Thyroid gland (tissue), 4 donors: Measurements from ENCODE around the gene CELF4. TPM values are rescaled to one million over a fixed set of nuclear protein-coding genes. Genes with fewer than 3 reads are reported as not detected.

Source experiments
- DNase-seq, 2 donors: peaks; one replicate each; pipeline ENCODE4 v3.0.0-alpha.2; 2019
- H3K27ac ChIP-seq, 3 donors: fragments of 200-600 bp; sonication (generic); 1 replicate in 2 of 3; 2 replicates in 1 of 3; pipeline ENCODE4 v1.5.1; 2016 to 2019; ENCODE audit warnings: mild to moderate bottlenecking in 1 of 3, moderate library complexity in 1 of 3
- H3K27me3 ChIP-seq: fragments of 200-600 bp; sonication (generic); one replicate; pipeline ENCODE4 v1.5.1; 2019
- H3K36me3 ChIP-seq, 2 donors: fragments of 200-600 bp; sonication (generic); one replicate each; pipeline ENCODE4 v1.5.1; 2016 to 2019
- H3K4me1 ChIP-seq, 2 donors: fragments of 200-600 bp; sonication (generic); one replicate each; pipeline ENCODE4 v1.5.1; 2017 to 2019
- H3K4me3 ChIP-seq, 3 donors: fragments of 200-600 bp; sonication (generic); replicated peaks in 1 of 3; 1 replicate in 2 of 3; 2 replicates in 1 of 3; pipeline ENCODE4 v1.5.1; 2016; ENCODE audit warnings: mild to moderate bottlenecking in 1 of 3
- H3K9me3 ChIP-seq: fragments of 200-600 bp; sonication (generic); one replicate; pipeline ENCODE4 v1.5.1; 2017
- POLR2A ChIP-seq, 2 donors: fragments of 450-650 bp; IDR thresholded peaks; one replicate each; pipeline ENCODE4 v1.6.1; 2017; ENCODE audit warnings: antibody characterized with exemption in 2 of 2, mild to moderate bottlenecking in 2 of 2, moderate library complexity in 1 of 2
- WGBS, 2 donors: methylation state at CpG; one replicate each; pipeline ENCODE4 v1.1.5; 2017; 5-methylcytosine and 5-hydroxymethylcytosine counted together
- intact Hi-C: fragments of 100-400 bp; cut with DNase I; formaldehyde crosslinking; loops from one replicate; pipeline ENCODE4 v1.15.1; 2023
- total RNA-seq, 4 donors: library from RNA; depleted of rRNA; stranded (reverse); fragments of >200 nt; gene quantifications; one replicate each; pipeline ENCODE4 v1.2.3, GENCODE V29; 2016
- TF ChIP-seq, protein P1 (sequence below), 6 experiments: fragments of 200-600 bp in 3 of 6; fragments of 450-650 bp in 3 of 6; sonication (generic) in 3 of 6; IDR thresholded peaks; one replicate each; pipeline ENCODE4 v1.5.1; 2016 to 2019; ENCODE audit warnings: antibody characterized with exemption in 6 of 6, mild to moderate bottlenecking in 2 of 6, inconsistent platforms in 1 of 6, moderate library complexity in 1 of 6

The CELF4 gene
- total RNA-seq, 4 donors from 2014 or later: 4.3 TPM; not detected in 3

DNA sequence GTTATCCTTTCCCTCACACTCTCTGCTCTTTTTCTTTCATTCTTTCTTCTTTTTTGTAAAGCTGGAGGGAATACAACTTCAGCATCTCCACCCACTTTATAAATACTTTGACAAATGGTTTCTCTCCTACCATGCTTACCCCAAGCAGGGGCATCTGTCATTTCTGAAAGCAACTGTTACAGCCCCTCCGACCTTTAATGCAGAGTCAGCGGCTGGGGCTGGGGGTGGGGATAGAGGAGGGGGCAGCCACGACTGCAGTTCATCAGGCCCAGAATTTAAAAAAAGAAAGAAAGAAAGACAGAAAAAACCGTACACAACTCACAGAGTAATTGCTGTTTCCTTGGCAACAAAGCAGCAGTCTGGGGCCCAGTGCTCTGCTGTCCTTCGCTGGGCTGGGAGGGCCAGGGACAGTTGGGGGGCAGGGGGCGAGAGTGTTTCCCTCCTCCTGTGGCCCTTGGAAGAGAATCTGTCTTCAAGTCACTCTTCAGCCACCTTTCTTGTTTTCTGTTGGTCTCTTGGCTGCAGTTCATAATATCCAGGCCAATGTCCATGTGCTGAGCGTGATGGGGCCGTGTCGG is 53.8 kb downstream of the CELF4 start:
- no peaks in the 10 kb centered on the region for H3K4me1 ChIP-seq
- no peak overlapping the region for H3K4me3 ChIP-seq
- H3K27ac ChIP-seq: no peak overlapping the region
- no peaks in the 10 kb centered on the region for H3K36me3 ChIP-seq
- no peaks in the 10 kb centered on the region for H3K27me3 ChIP-seq
- TF ChIP-seq POLR2A (IDR thresholded peaks at IDR 0.05): no peak
- TF ChIP-seq, protein P1, sequence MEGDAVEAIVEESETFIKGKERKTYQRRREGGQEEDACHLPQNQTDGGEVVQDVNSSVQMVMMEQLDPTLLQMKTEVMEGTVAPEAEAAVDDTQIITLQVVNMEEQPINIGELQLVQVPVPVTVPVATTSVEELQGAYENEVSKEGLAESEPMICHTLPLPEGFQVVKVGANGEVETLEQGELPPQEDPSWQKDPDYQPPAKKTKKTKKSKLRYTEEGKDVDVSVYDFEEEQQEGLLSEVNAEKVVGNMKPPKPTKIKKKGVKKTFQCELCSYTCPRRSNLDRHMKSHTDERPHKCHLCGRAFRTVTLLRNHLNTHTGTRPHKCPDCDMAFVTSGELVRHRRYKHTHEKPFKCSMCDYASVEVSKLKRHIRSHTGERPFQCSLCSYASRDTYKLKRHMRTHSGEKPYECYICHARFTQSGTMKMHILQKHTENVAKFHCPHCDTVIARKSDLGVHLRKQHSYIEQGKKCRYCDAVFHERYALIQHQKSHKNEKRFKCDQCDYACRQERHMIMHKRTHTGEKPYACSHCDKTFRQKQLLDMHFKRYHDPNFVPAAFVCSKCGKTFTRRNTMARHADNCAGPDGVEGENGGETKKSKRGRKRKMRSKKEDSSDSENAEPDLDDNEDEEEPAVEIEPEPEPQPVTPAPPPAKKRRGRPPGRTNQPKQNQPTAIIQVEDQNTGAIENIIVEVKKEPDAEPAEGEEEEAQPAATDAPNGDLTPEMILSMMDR (IDR thresholded peaks at IDR 0.05): no peak
- DNase-seq: no peak
- 60 to 69% methylated on average over 9 of the region's 9 CpGs for WGBS, 2 donors
- intact Hi-C loops: no loop called here
- no peaks in the 10 kb centered on the region for H3K9me3 ChIP-seq

DNA sequence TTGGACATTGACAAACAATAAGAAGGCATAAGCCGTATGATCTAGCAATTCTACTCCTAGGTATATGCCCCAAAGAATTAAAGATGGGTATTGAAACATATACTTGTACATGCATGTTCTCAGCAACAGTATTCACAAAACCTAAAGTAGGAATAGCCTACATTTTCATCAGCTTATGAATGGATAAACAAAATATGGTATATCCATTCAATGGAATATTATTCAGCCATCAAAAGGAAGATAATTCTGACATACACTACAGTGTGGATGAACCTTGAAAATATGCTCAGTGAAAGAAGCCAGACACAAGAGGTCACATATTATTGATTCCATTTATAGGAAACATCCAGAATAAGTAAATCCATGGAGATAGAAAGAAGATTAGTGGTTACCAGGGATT is 56.0 kb downstream of the CELF4 start:
- intact Hi-C loops: no loop called here
- TF ChIP-seq, protein P1 (IDR thresholded peaks at IDR 0.05): no peak
- TF ChIP-seq POLR2A (IDR thresholded peaks at IDR 0.05): no peak
- WGBS, 2 donors: 81 to 96% methylated on average over 1 of the region's 1 CpG
- no peaks in the 10 kb centered on the region for H3K4me1 ChIP-seq
- no peaks in the 10 kb centered on the region for H3K36me3 ChIP-seq
- no peak overlapping the region for H3K4me3 ChIP-seq
- DNase-seq: no peak
- no peaks in the 10 kb centered on the region for H3K9me3 ChIP-seq
- no peaks in the 10 kb centered on the region for H3K27me3 ChIP-seq
- H3K27ac ChIP-seq: no peak overlapping the region

DNA sequence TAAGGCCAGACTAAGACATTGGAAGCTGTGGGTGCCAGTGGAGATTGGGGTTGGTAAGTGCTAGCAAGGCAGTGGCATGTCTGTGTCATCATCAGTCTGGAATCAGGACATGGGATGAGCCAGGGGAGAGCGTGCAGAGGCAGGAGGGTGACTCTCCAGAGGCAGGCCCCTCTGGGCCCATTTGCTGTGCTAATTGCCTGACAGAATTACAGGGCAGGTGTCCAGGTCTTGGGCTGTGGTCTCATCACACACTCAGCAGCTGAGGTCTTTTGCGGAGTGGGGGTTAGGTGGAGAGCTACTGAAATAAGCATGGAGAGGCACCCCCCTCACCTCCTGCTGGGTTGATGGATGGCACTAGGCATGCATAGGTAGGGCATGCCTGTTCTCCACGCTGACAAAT is 57.4 kb downstream of the CELF4 start:
- intact Hi-C loops: no loop called here
- H3K27ac ChIP-seq: no peak overlapping the region
- H3K9me3 ChIP-seq: no peaks in the 10 kb centered on the region
- no peaks in the 10 kb centered on the region for H3K4me1 ChIP-seq
- H3K36me3 ChIP-seq: no peaks in the 10 kb centered on the region
- 72 to 79% methylated on average over 2 to 3 of the region's 3 CpGs for WGBS, 2 donors
- TF ChIP-seq, protein P1 (IDR thresholded peaks at IDR 0.05): no peak
- no peak for TF ChIP-seq POLR2A (IDR thresholded peaks at IDR 0.05)
- no peak for DNase-seq
- no peaks in the 10 kb centered on the region for H3K27me3 ChIP-seq
- H3K4me3 ChIP-seq: no peak overlapping the region

DNA sequence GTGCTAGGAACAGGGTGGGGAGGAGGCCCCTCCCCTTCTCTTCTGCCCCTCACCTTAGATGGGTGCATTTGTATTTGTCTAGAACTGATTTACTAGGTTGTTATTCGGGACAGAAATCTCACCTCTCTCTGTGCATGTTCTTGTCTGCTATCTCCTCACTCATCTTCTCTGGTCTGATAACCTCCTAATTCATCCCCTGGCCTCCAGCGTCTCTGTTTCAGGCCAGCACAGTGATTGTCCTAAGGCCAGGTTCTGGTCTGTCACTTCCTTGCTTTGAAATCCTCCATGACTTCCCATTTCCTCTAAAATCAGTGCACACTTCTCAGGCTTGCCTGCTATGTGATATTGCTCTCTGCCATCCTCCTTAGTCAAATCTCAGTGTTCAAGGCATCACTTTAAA is 58.4 kb downstream of the CELF4 start:
- no peak overlapping the region for H3K27ac ChIP-seq
- no peak for DNase-seq
- TF ChIP-seq, protein P1 (IDR thresholded peaks at IDR 0.05): no peak
- no peak for TF ChIP-seq POLR2A (IDR thresholded peaks at IDR 0.05)
- no peaks in the 10 kb centered on the region for H3K9me3 ChIP-seq
- no peaks in the 10 kb centered on the region for H3K36me3 ChIP-seq
- H3K27me3 ChIP-seq: no peaks in the 10 kb centered on the region
- H3K4me3 ChIP-seq: no peak overlapping the region
- H3K4me1 ChIP-seq: no peaks in the 10 kb centered on the region
- intact Hi-C loops: no loop called here
- WGBS, 2 donors: 55 to 73% methylated on average over 2 of the region's 2 CpGs

DNA sequence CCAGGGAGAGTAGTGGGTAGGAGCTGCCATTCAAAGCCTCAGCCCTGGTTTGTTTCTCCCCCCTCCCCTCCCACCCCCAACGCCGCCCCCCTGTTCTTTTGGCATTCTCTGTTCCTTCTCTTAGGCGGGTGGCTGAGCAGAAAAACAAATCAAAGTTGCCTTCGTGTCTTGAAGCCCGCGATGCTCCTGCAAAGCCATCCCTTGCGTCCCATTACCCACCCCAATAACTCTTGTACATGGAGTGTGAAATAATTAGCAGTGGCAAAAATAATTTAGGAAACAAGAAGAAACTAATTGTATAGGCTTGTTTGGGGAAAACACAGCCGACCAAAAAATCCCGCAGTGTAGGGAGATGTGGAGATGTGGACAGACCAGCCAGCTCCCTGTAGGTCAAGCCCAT is 59.6 kb downstream of the CELF4 start:
- Histone ChIP-seq H3K27me3 (no peaks in the 10 kb centered on the region), H3K27ac (no peak overlapping the region), H3K36me3 (no peaks in the 10 kb centered on the region), H3K4me1 (no peaks in the 10 kb centered on the region), H3K9me3 (no peaks in the 10 kb centered on the region), H3K4me3 (no peak overlapping the region)
- 84 to 92% methylated on average over 9 of the region's 9 CpGs for WGBS, 2 donors
- TF ChIP-seq POLR2A (IDR thresholded peaks at IDR 0.05): no peak
- TF ChIP-seq, protein P1 (IDR thresholded peaks at IDR 0.05): no peak
- no peak for DNase-seq
- intact Hi-C loops: no loop called here
